Measurements from ENCODE around the gene SAMD13.

The SAMD13 gene

DNA sequence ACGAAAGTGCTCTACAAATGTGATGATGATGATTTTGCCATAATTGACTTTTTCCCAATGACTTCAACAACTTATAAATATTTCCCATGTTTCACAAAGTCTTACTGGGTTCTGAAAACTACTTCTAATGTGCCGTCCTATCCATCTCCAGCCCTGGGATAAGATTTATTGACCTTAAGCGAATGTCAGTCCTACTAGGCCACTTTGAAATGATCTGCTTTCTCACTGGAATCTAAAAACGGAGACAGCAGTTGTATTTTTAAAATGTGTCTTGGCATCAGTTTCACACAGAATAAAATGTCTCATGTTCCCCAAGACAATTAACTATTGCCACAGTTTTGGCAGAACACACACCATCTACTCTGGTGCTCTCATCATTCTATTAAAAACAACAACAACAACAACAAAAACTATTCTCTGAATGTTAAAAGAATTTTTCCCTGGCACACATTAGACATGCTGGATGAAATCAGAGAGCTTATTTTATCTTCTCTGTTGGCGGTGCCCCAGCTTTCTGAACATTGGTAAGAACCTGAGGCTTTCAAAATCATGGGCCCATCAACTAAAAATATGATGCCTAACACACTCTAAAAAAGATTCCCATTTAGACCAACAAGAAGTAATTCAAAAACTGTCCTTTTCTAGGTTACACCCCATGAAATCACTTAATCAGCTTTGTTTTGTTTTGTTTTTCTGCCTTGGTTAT lies 73.6 kb downstream of the SAMD13 start:
- Histone ChIP-seq H2BK12ac (ENCODE audit: low read length) (no peak overlapping the region), H3K18ac (ENCODE audit: low read length) (no peak overlapping the region), H3K36me3 (ENCODE audit: control insufficient read depth in 1 of 2, insufficient read depth in 2 of 2, low read length in 2 of 2) (no peaks in the 10 kb centered on the region), H3K9ac (ENCODE audit: low read length) (no peak overlapping the region), H3K4me3 (ENCODE audit: low read depth, low read length) (no peak overlapping the region), H3K27ac (ENCODE audit: low read depth, low read length) (no peak overlapping the region), H3K4me1 (ENCODE audit: control insufficient read depth in 1 of 2, insufficient read depth in 2 of 2, low read length in 2 of 2) (no peaks in the 10 kb centered on the region), H2AK5ac (ENCODE audit: low read length) (no peak overlapping the region), H3K79me1 (ENCODE audit: low read length) (no peaks in the 10 kb centered on the region), H4K91ac (ENCODE audit: low read depth, low read length) (no peak overlapping the region), H4K12ac (ENCODE audit: low read depth, low read length) (no peak overlapping the region), H4K8ac (ENCODE audit: low read depth, low read length) (no peak overlapping the region), H2AFZ (ENCODE audit: insufficient read depth, low read length, poor library complexity) (no peak overlapping the region), H3K27me3 (ENCODE audit: insufficient read depth, low read length) (no peaks in the 10 kb centered on the region), H2BK120ac (ENCODE audit: insufficient read depth, low read length, poor library complexity) (no peak overlapping the region), H2BK5ac (ENCODE audit: low read depth, low read length, poor library complexity) (no peak overlapping the region), H3K14ac (ENCODE audit: low read length) (no peak overlapping the region), H3K4me2 (ENCODE audit: low read length) (no peak overlapping the region), H3K4ac (ENCODE audit: low read depth, low read length) (no peak overlapping the region), H3K9me3 (ENCODE audit: insufficient read depth, low read depth, low read length) (no peaks in the 10 kb centered on the region), H3K79me2 (ENCODE audit: control insufficient read depth, insufficient read depth, low read length, poor library complexity) (no peaks in the 10 kb centered on the region), H3K23ac (ENCODE audit: low read length) (no peak overlapping the region)
- WGBS (ENCODE audit: extremely low coverage, insufficient coverage, insufficient read length), result no CpG with 5 or more reads among the region's 5 CpGs
- no peak for DNase-seq

DNA sequence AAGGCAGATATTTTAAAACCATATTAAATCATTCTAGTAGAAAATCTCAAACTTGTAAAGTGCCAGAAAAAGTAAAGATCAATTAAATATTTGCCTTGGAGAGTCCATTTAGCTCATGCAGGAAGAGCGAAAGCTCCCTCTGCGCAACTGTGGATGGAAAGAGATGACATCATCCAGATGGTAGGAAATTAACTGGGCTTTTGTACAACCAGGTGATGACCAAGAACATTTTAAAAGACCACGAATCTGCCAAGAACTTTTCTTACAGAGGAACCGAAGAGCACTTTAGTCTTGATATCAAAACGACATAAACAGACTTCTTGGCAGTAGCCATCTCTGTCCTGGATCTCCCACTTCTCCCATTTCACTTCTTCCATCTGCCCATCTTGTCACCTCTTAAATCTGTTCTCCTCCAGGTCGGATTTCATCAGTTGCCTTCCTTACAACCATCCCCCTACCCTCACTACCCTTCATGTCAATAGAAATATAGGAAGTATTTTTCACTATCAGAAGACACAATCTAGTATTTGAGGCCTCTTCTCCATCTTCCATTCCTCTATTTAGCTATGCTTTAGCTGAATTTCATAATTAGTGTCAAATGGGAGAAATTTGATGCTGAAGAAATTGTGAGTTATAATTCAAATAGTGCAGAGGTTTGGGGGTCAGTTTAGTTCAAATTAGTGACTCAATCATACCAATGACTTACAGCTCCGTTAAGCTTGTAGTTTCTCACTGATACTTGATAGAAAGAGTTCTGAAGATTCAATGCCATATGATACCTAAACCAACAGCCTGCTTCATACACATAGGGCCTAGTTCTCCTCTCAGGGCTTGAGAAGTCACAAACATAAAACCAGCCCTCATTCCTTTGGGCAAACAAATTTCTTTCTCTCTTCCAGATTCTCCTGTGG lies 74.7 kb downstream of the SAMD13 start:
- no peak overlapping the region for H4K91ac ChIP-seq (ENCODE audit: low read depth, low read length)
- H3K4me1 ChIP-seq (ENCODE audit: control insufficient read depth in 1 of 2, insufficient read depth in 2 of 2, low read length in 2 of 2), result no peaks in the 10 kb centered on the region
- H3K14ac ChIP-seq (ENCODE audit: low read length), result no peak overlapping the region
- H2BK5ac ChIP-seq (ENCODE audit: low read depth, low read length, poor library complexity), result no peak overlapping the region
- no peaks in the 10 kb centered on the region for H3K36me3 ChIP-seq (ENCODE audit: control insufficient read depth in 1 of 2, insufficient read depth in 2 of 2, low read length in 2 of 2)
- no peak overlapping the region for H3K23ac ChIP-seq (ENCODE audit: low read length)
- H4K8ac ChIP-seq (ENCODE audit: low read depth, low read length), result no peak overlapping the region
- H2AFZ ChIP-seq (ENCODE audit: insufficient read depth, low read length, poor library complexity), result no peak overlapping the region
- no peaks in the 10 kb centered on the region for H3K79me2 ChIP-seq (ENCODE audit: control insufficient read depth, insufficient read depth, low read length, poor library complexity)
- H3K4me3 ChIP-seq (ENCODE audit: low read depth, low read length), result no peak overlapping the region
- H3K18ac ChIP-seq (ENCODE audit: low read length), result no peak overlapping the region
- DNase-seq, result no peak
- H3K27me3 ChIP-seq (ENCODE audit: insufficient read depth, low read length), result no peaks in the 10 kb centered on the region
- H2AK5ac ChIP-seq (ENCODE audit: low read length), result no peak overlapping the region
- no peak overlapping the region for H3K27ac ChIP-seq (ENCODE audit: low read depth, low read length)
- H2BK120ac ChIP-seq (ENCODE audit: insufficient read depth, low read length, poor library complexity), result no peak overlapping the region
- H3K4me2 ChIP-seq (ENCODE audit: low read length), result no peak overlapping the region
- H3K4ac ChIP-seq (ENCODE audit: low read depth, low read length), result no peak overlapping the region
- no peaks in the 10 kb centered on the region for H3K79me1 ChIP-seq (ENCODE audit: low read length)
- no CpG with 5 or more reads among the region's 7 CpGs for WGBS (ENCODE audit: extremely low coverage, insufficient coverage, insufficient read length)
- H3K9ac ChIP-seq (ENCODE audit: low read length), result no peak overlapping the region
- H3K9me3 ChIP-seq (ENCODE audit: insufficient read depth, low read depth, low read length), result no peaks in the 10 kb centered on the region
- H4K12ac ChIP-seq (ENCODE audit: low read depth, low read length), result no peak overlapping the region
- no peak overlapping the region for H2BK12ac ChIP-seq (ENCODE audit: low read length)

DNA sequence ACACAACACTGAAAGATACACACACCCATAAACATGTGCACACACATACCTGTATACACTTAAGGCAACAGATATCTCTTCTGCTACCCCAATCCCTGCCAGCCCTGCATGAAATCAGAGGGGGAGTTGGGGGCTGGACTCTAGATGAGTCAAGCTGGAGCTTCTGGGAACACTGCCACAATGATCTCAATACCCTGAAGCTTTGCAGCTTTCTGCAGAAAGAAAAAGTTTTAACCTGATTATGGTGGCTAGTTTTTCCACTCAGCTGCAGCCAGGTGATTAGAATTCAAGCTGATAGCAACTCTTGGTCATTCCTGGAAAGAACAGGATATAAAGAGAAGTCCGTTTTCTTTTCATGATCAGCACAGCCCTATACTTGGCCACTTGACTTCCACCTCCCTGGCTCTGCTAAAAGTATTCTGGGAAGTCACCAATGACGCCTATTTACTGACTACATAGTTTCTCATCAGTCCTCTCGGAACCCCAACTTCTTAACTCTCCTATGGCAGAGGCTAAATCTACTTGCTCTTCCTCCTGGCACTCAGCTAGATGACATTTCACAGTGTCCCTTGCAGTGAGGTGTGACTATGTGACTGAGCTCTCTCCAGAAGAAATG lies 76.1 kb downstream of the SAMD13 start:
- WGBS (ENCODE audit: extremely low coverage, insufficient coverage, insufficient read length), result no CpG with 5 or more reads among the region's 3 CpGs
- Histone ChIP-seq H3K9me3 (ENCODE audit: insufficient read depth, low read depth, low read length) (no peaks in the 10 kb centered on the region), H4K12ac (ENCODE audit: low read depth, low read length) (no peak overlapping the region), H3K18ac (ENCODE audit: low read length) (no peak overlapping the region), H3K4me3 (ENCODE audit: low read depth, low read length) (no peak overlapping the region), H3K36me3 (ENCODE audit: control insufficient read depth in 1 of 2, insufficient read depth in 2 of 2, low read length in 2 of 2) (no peaks in the 10 kb centered on the region), H2AK5ac (ENCODE audit: low read length) (no peak overlapping the region), H2AFZ (ENCODE audit: insufficient read depth, low read length, poor library complexity) (no peak overlapping the region), H3K79me1 (ENCODE audit: low read length) (no peaks in the 10 kb centered on the region), H2BK5ac (ENCODE audit: low read depth, low read length, poor library complexity) (no peak overlapping the region), H3K27me3 (ENCODE audit: insufficient read depth, low read length) (no peaks in the 10 kb centered on the region), H3K79me2 (ENCODE audit: control insufficient read depth, insufficient read depth, low read length, poor library complexity) (no peaks in the 10 kb centered on the region), H3K27ac (ENCODE audit: low read depth, low read length) (no peak overlapping the region), H3K4me2 (ENCODE audit: low read length) (no peak overlapping the region), H3K9ac (ENCODE audit: low read length) (no peak overlapping the region), H4K91ac (ENCODE audit: low read depth, low read length) (no peak overlapping the region), H3K14ac (ENCODE audit: low read length) (no peak overlapping the region), H3K4me1 (ENCODE audit: control insufficient read depth in 1 of 2, insufficient read depth in 2 of 2, low read length in 2 of 2) (no peaks in the 10 kb centered on the region), H2BK120ac (ENCODE audit: insufficient read depth, low read length, poor library complexity) (no peak overlapping the region), H3K4ac (ENCODE audit: low read depth, low read length) (no peak overlapping the region), H3K23ac (ENCODE audit: low read length) (no peak overlapping the region), H2BK12ac (ENCODE audit: low read length) (no peak overlapping the region), H4K8ac (ENCODE audit: low read depth, low read length) (no peak overlapping the region)
- DNase-seq, result no peak

DNA sequence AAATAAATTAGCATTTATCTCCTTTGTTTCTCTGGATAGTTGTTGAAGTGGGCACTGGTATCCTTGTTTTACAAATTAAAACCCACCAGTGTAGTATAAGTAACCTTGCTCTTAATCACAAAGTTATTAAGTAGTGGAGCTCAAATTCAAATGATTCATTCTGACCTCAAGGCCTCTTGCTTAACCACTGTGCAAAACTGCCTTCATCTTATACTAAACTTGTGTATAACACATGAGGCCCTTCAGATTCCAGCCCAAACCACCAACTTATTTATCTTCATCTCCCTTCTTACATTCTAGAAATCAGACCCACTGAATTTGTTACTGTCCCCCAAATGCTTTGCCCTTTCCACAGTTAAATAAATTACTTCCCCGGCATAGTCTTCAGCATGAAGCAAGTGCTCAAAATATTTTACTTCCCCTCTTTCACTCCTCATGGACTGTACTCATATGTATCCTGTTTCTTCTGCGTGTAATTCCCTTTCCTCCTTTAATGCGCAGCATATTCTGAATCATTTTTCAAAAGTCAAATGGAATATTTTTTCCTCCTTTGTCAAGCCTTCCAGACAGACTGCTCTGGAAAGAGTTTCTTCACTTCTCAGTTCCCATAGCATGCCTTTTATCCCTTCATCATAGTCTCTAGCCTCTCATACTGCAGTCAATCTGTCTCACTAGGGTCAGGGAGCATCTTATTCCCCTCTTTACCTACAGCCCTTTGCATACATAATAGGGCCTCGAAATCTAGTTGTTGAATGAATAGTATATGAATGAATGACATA lies 77.8 kb downstream of the SAMD13 start:
- no peak overlapping the region for H2AK5ac ChIP-seq (ENCODE audit: low read length)
- no peak overlapping the region for H3K4me2 ChIP-seq (ENCODE audit: low read length)
- no peaks in the 10 kb centered on the region for H3K79me1 ChIP-seq (ENCODE audit: low read length)
- no peak overlapping the region for H3K14ac ChIP-seq (ENCODE audit: low read length)
- H3K4me1 ChIP-seq (ENCODE audit: control insufficient read depth in 1 of 2, insufficient read depth in 2 of 2, low read length in 2 of 2), result no peaks in the 10 kb centered on the region
- no CpG with 5 or more reads among the region's 4 CpGs for WGBS (ENCODE audit: extremely low coverage, insufficient coverage, insufficient read length)
- H3K27me3 ChIP-seq (ENCODE audit: insufficient read depth, low read length), result no peaks in the 10 kb centered on the region
- H3K79me2 ChIP-seq (ENCODE audit: control insufficient read depth, insufficient read depth, low read length, poor library complexity), result no peaks in the 10 kb centered on the region
- H4K8ac ChIP-seq (ENCODE audit: low read depth, low read length), result no peak overlapping the region
- no peak overlapping the region for H3K9ac ChIP-seq (ENCODE audit: low read length)
- H3K18ac ChIP-seq (ENCODE audit: low read length), result no peak overlapping the region
- no peaks in the 10 kb centered on the region for H3K36me3 ChIP-seq (ENCODE audit: control insufficient read depth in 1 of 2, insufficient read depth in 2 of 2, low read length in 2 of 2)
- H2BK120ac ChIP-seq (ENCODE audit: insufficient read depth, low read length, poor library complexity), result no peak overlapping the region
- no peak overlapping the region for H3K4me3 ChIP-seq (ENCODE audit: low read depth, low read length)
- H3K23ac ChIP-seq (ENCODE audit: low read length), result no peak overlapping the region
- H4K91ac ChIP-seq (ENCODE audit: low read depth, low read length), result no peak overlapping the region
- no peaks in the 10 kb centered on the region for H3K9me3 ChIP-seq (ENCODE audit: insufficient read depth, low read depth, low read length)
- H4K12ac ChIP-seq (ENCODE audit: low read depth, low read length), result no peak overlapping the region
- H3K4ac ChIP-seq (ENCODE audit: low read depth, low read length), result no peak overlapping the region
- no peak overlapping the region for H2BK5ac ChIP-seq (ENCODE audit: low read depth, low read length, poor library complexity)
- no peak overlapping the region for H2BK12ac ChIP-seq (ENCODE audit: low read length)
- DNase-seq, result peak in 1 of 2 donors; percentile 5
- H2AFZ ChIP-seq (ENCODE audit: insufficient read depth, low read length, poor library complexity), result no peak overlapping the region
- no peak overlapping the region for H3K27ac ChIP-seq (ENCODE audit: low read depth, low read length)
